NCI-H226 (cell line): ENCODE data around the gene RSBN1L.
A peak's percentile ranks its signal among the peaks of the same experiment; 100 is the strongest.

ENCODE experiments used
- DNase-seq: peaks from one replicate; pipeline ENCODE4 v3.0.0-alpha.2; 2015

The RSBN1L gene

GRCh38 chr7:77734659-77735421 lies 38.6 kb downstream of the RSBN1L start:
- peak; percentile 50 for DNase-seq

- DNase-seq: no peak
Observed at GRCh38 chr7:77735457-77735856, 39.2 kb downstream of the RSBN1L start.

GRCh38 chr7:77736991-77737390 lies 40.7 kb downstream of the RSBN1L start:
- DNase-seq: no peak

- no peak for DNase-seq
Observed at GRCh38 chr7:77738382-77738781, 42.1 kb downstream of the RSBN1L start.

GRCh38 chr7:77738871-77739270 lies 42.6 kb downstream of the RSBN1L start:
- DNase-seq: no peak

- no peak for DNase-seq
Observed at GRCh38 chr7:77740257-77740656, 44.0 kb downstream of the RSBN1L start.

- DNase-seq: no peak
Observed at GRCh38 chr7:77743518-77743917, 47.3 kb downstream of the RSBN1L start.

- DNase-seq: no peak
Observed at GRCh38 chr7:77745746-77746145, 49.5 kb downstream of the RSBN1L start.

- DNase-seq: no peak
Observed at GRCh38 chr7:77746164-77746823, 50.0 kb downstream of the RSBN1L start.

GRCh38 chr7:77746824-77747165 lies 50.5 kb downstream of the RSBN1L start:
- no peak for DNase-seq

GRCh38 chr7:77747178-77747577 lies 50.9 kb downstream of the RSBN1L start:
- no peak for DNase-seq

GRCh38 chr7:77747718-77748117 lies 51.5 kb downstream of the RSBN1L start:
- DNase-seq: no peak

- no peak for DNase-seq
Observed at GRCh38 chr7:77752016-77752415, 55.8 kb downstream of the RSBN1L start.

- no peak for DNase-seq
Observed at GRCh38 chr7:77753173-77753572, 56.9 kb downstream of the RSBN1L start.

- no peak for DNase-seq
Observed at GRCh38 chr7:77757589-77757988, 61.3 kb downstream of the RSBN1L start.

GRCh38 chr7:77759294-77759889 lies 63.1 kb downstream of the RSBN1L start:
- no peak for DNase-seq

- DNase-seq: no peak
Observed at GRCh38 chr7:77760809-77761453, 64.7 kb downstream of the RSBN1L start.

- DNase-seq: no peak
Observed at GRCh38 chr7:77765481-77765880, 69.2 kb downstream of the RSBN1L start.

- peak; percentile 75 for DNase-seq
Observed at GRCh38 chr7:77765906-77766800, 69.9 kb downstream of the RSBN1L start.

GRCh38 chr7:77766801-77767605 lies 70.7 kb downstream of the RSBN1L start:
- DNase-seq: no peak

- no peak for DNase-seq
Observed at GRCh38 chr7:77770316-77770715, 74.1 kb downstream of the RSBN1L start.

GRCh38 chr7:77771901-77772300 lies 75.6 kb downstream of the RSBN1L start:
- no peak for DNase-seq
